K562 (cell line): ENCODE data around the gene CREB3L1. TPM values are rescaled to one million over a fixed set of nuclear protein-coding genes. Genes with fewer than 3 reads are reported as not detected.

Experiments used
- ATF6 ChIP-seq: sonication (generic); formaldehyde crosslinking; IDR thresholded peaks from 2 replicates; pipeline ENCODE4 v1.4.0; 2020; ENCODE audit warnings: mild to moderate bottlenecking, missing genetic modification reagents
- BACH1 ChIP-seq: fragments of 200-800 bp; sonication (Bioruptor generic); IDR thresholded peaks from 2 replicates; pipeline ENCODE4 v1.6.1; 2016; ENCODE audit warnings: missing genetic modification characterization, missing compliant biosample characterization
- CHD1 ChIP-seq: fragments of 200-600 bp; sonication (generic); IDR thresholded peaks from one replicate; pipeline ENCODE4 v1.6.1; 2012; ENCODE audit warnings: mild to moderate bottlenecking, moderate library complexity, low read length, inconsistent platforms
- CLOCK ChIP-seq: fragments of 250-450 bp; sonication (Bioruptor Pico); IDR thresholded peaks from 2 replicates; pipeline ENCODE4 v1.4.0; 2020; ENCODE audit warnings: mild to moderate bottlenecking, moderate library complexity, borderline replicate concordance
- CUX1 ChIP-seq: fragments of 200-800 bp; sonication (Bioruptor generic); IDR thresholded peaks from 2 replicates; pipeline ENCODE4 v1.6.1; 2016; ENCODE audit warnings: missing genetic modification characterization, missing compliant biosample characterization
- ELF2 ChIP-seq: fragments of 250-450 bp; sonication (Bioruptor Pico); IDR thresholded peaks from 2 replicates; pipeline ENCODE4 v1.5.0; 2021; ENCODE audit warnings: mild to moderate bottlenecking
- FOXA1 ChIP-seq: fragments of 450-650 bp; IDR thresholded peaks from 2 replicates; pipeline ENCODE4 v1.6.1; 2016; ENCODE audit warnings: mild to moderate bottlenecking, borderline replicate concordance
- GABPA ChIP-seq: fragments of 200-800 bp; sonication (Bioruptor generic); conservative IDR thresholded peaks from 2 replicates; pipeline ENCODE4 v1.6.1; 2016; ENCODE audit warnings: low read depth, missing genetic modification characterization, missing compliant biosample characterization
- KDM5B ChIP-seq: fragments of 200-600 bp; sonication (generic); IDR thresholded peaks from 2 replicates; pipeline ENCODE4 v1.6.1; 2012; ENCODE audit warnings: low read depth, mild to moderate bottlenecking, moderate library complexity, low read length, control low read depth, inconsistent platforms; ENCODE audit not compliant: insufficient replicate concordance
- NCOR1 ChIP-seq: fragments of 450-650 bp; IDR thresholded peaks from 2 replicates; pipeline ENCODE4 v1.6.1; 2016; ENCODE audit warnings: mild to moderate bottlenecking, moderate library complexity
- PCBP2 ChIP-seq: fragments of 200-400 bp; formaldehyde crosslinking; IDR thresholded peaks from 2 replicates; pipeline ENCODE4 v1.6.1; 2018; ENCODE audit warnings: low read length, low read depth, mild to moderate bottlenecking, moderate library complexity; ENCODE audit not compliant: poor library complexity, severe bottlenecking
- SREBF1 ChIP-seq: fragments of 150-350 bp; IDR thresholded peaks from 2 replicates; pipeline ENCODE4 v1.6.1; 2014; ENCODE audit warnings: antibody characterized with exemption, low read depth, low read length, borderline replicate concordance
- ZNF140 ChIP-seq: fragments of 250-450 bp; sonication (Bioruptor Pico); IDR thresholded peaks from 2 replicates; pipeline ENCODE4 v1.8.0; 2021; ENCODE audit warnings: moderate library complexity, mild to moderate bottlenecking, inconsistent platforms
- ZNF449 ChIP-seq: fragments of 250-450 bp; sonication (Bioruptor Pico); IDR thresholded peaks from 2 replicates; pipeline ENCODE4 v1.8.0; 2022; ENCODE audit warnings: moderate library complexity, mild to moderate bottlenecking, inconsistent platforms
- polyA plus RNA-seq, 8 experiments: library from polyadenylated mRNA; depleted of rRNA in 4 of 8; stranded (reverse) in 5 of 8; unstranded in 3 of 8; fragments of >200 nt; fragmentation: Nextera tagmentation in 2 of 8; fragmentation: Illumina TruSeq in 1 of 8; extraction: Ambion mirVana in 2 of 8; extraction: Trizol in 1 of 8; gene quantifications; 2 replicates each; pipeline versions ENCODE4 v1.2.1 to v1.2.3, GENCODE V29; 2011 to 2014; ENCODE audit warnings: inconsistent platforms in 1 of 8, missing spikeins in 1 of 8
- total RNA-seq, 7 experiments: library from RNA; depleted of rRNA in 6 of 7; stranded (reverse); fragments of >200 nt in 6 of 7; fragmentation: Illumina TruSeq in 2 of 7; extraction: Trizol in 2 of 7; gene quantifications; 2 replicates each; pipeline versions ENCODE4 v1.2.1 to v1.2.3, GENCODE V29; 2011 to 2021; ENCODE audit warnings: low replicate concordance in 1 of 7

Gene CREB3L1
- total and polyA plus RNA-seq, 9 of the 15 experiments (the other 6 are each of a cell fraction or from before 2014, with no cell fraction given): 1.2 to 27.6 (median 3.7) TPM

- TF ChIP-seq BACH1 (tag) (no peak), ATF6 (CRISPR knock-in tag) (0 out of 2 replicates have a peak, but pooled peaks have one; percentile 87), GABPA (no peak; the same call in 1 of the 2 replicates), FOXA1 (no peak), SREBF1 (no peak), CHD1 (no peak), ZNF449 (CRISPR knock-in tag) (no peak), ZNF140 (CRISPR knock-in tag) (no peak), CUX1 (CRISPR knock-in tag) (no peak), CLOCK (CRISPR knock-in tag) (no peak), NCOR1 (no peak), ELF2 (no peak), PCBP2 (no peak), KDM5B (no peak)
These were observed 38.3 kb upstream of the CREB3L1 start (continued) for GRCh38 chr11:46238967-46239800.
